Activated T-helper 1 cell treated with anti-CD3 and anti-CD28 coated beads, Interleukin-12 subunit alpha, Interleukin-12 subunit beta, Interleukin-2, Interleukin-4 antibody, amounts not matched to agents 30 ng/mL and 10 ng/mL and 1 ng/mL, durations not matched to agents 14 hours and 24 hours and 36 hours (primary cell): Measurements from ENCODE around the gene UPF1. TPM values are rescaled to one million over a fixed set of nuclear protein-coding genes. Genes with fewer than 3 reads are reported as not detected.
"Not testable (repeated sequence)": the region's sequence is repeated elsewhere in the genome, so short reads cannot be mapped to it uniquely, and the experiment has no call there.

Source experiments
- DNase-seq: peaks from one replicate; pipeline ENCODE4 v3.0.0; 2021; ENCODE audit warnings: low spot score
- H3K27ac Mint-ChIP-seq: one replicate; pipeline ENCODE4 v1.8.0; 2021; ENCODE audit warnings: mild to moderate bottlenecking, mixed read lengths
- H3K27me3 Mint-ChIP-seq: one replicate; pipeline ENCODE4 v1.8.0; 2022; ENCODE audit warnings: mild to moderate bottlenecking, moderate library complexity, mixed read lengths; ENCODE audit not compliant: insufficient read depth
- H3K36me3 Mint-ChIP-seq: one replicate; pipeline ENCODE4 v1.8.0; 2021; ENCODE audit warnings: low read depth, mixed read lengths
- H3K4me1 Mint-ChIP-seq: one replicate; pipeline ENCODE4 v1.8.0; 2021; ENCODE audit warnings: low read depth, mixed read lengths
- H3K4me3 Mint-ChIP-seq: one replicate; pipeline ENCODE4 v1.8.0; 2021; ENCODE audit warnings: mild to moderate bottlenecking, moderate library complexity, mixed read lengths
- H3K9me3 Mint-ChIP-seq: one replicate; pipeline ENCODE4 v1.8.0; 2021; ENCODE audit warnings: mixed read lengths
- intact Hi-C: fragments of 100-400 bp; cut with micrococcal nuclease; formaldehyde crosslinking; loops from one replicate; pipeline ENCODE4 v1.15.1; 2024
- total RNA-seq: library from RNA; stranded (reverse); gene quantifications from 2 replicates; pipeline ENCODE4 v1.2.3, GENCODE V29; 2022

The UPF1 gene
- total RNA-seq, 1 donor from 2014 or later = 102 TPM

- Mint-ChIP-seq H3K27ac (no peak overlapping the region), H3K9me3 (no peaks in the 10 kb centered on the region), H3K27me3 (no peaks in the 10 kb centered on the region), H3K4me3 (no peak overlapping the region), H3K4me1 (no peaks in the 10 kb centered on the region), H3K36me3 (peaks cover 21% of the 10 kb centered on the region)
- intact Hi-C loops = no loop called here
- DNase-seq = no peak
Measured at GRCh38 chr19:18908917-18909619, 77.3 kb downstream of the UPF1 start.

GRCh38 chr19:18910010-18910409 lies 78.3 kb downstream of the UPF1 start:
- Mint-ChIP-seq H3K4me3 (no peak overlapping the region), H3K9me3 (no peaks in the 10 kb centered on the region), H3K4me1 (no peaks in the 10 kb centered on the region), H3K27ac (no peak overlapping the region), H3K27me3 (no peaks in the 10 kb centered on the region), H3K36me3 (peaks cover 22% of the 10 kb centered on the region)
- DNase-seq = no peak
- intact Hi-C loops = no loop called here

- DNase-seq = no peak
- H3K27me3 Mint-ChIP-seq = no peaks in the 10 kb centered on the region
- no peak overlapping the region for H3K27ac Mint-ChIP-seq
- no peaks in the 10 kb centered on the region for H3K9me3 Mint-ChIP-seq
- no peaks in the 10 kb centered on the region for H3K4me1 Mint-ChIP-seq
- no peak overlapping the region for H3K4me3 Mint-ChIP-seq
- peaks cover 24% of the 10 kb centered on the region for H3K36me3 Mint-ChIP-seq
- intact Hi-C loops = no loop called here
Measured at GRCh38 chr19:18910801-18911436, 79.2 kb downstream of the UPF1 start.

- no peak for DNase-seq
- Mint-ChIP-seq H3K9me3 (no peaks in the 10 kb centered on the region), H3K4me3 (no peak overlapping the region), H3K36me3 (peaks cover 22% of the 10 kb centered on the region), H3K27me3 (no peaks in the 10 kb centered on the region), H3K4me1 (peaks cover 12% of the 10 kb centered on the region), H3K27ac (no peak overlapping the region)
- intact Hi-C loops = no loop called here
Measured at GRCh38 chr19:18912933-18913332, 81.2 kb downstream of the UPF1 start.

GRCh38 chr19:18913466-18913865 lies 81.7 kb downstream of the UPF1 start:
- Mint-ChIP-seq H3K4me1 (peaks cover 12% of the 10 kb centered on the region), H3K36me3 (peaks cover 22% of the 10 kb centered on the region), H3K27me3 (no peaks in the 10 kb centered on the region), H3K9me3 (no peaks in the 10 kb centered on the region), H3K27ac (no peak overlapping the region), H3K4me3 (no peak overlapping the region)
- intact Hi-C loops = no loop called here
- DNase-seq = no peak

- H3K27ac Mint-ChIP-seq = peak overlapping the region; percentile 44
- H3K4me1 Mint-ChIP-seq = peaks cover 20% of the 10 kb centered on the region
- no peak for DNase-seq
- H3K27me3 Mint-ChIP-seq = no peaks in the 10 kb centered on the region
- peaks cover 26% of the 10 kb centered on the region for H3K36me3 Mint-ChIP-seq
- H3K9me3 Mint-ChIP-seq = no peaks in the 10 kb centered on the region
- peak overlapping the region; percentile 45 for H3K4me3 Mint-ChIP-seq
- intact Hi-C loops = loop anchor here (5.0 kb wide), 2 partner anchors 633 to 983 kb away; partner anchors contain the start of genes CCDC124 and JUND
Measured at GRCh38 chr19:18915639-18916038, 83.9 kb downstream of the UPF1 start.

GRCh38 chr19:18917593-18917992 lies 85.8 kb downstream of the UPF1 start:
- not testable (repeated sequence) for DNase-seq, H3K27me3 Mint-ChIP-seq, H3K27ac Mint-ChIP-seq, H3K9me3 Mint-ChIP-seq
- Mint-ChIP-seq H3K36me3 (peaks cover 30% of the 10 kb centered on the region), H3K4me3 (peak overlapping the region; percentile 94), H3K4me1 (peaks cover 21% of the 10 kb centered on the region)
- intact Hi-C loops = loop anchor here (5.0 kb wide), 2 partner anchors 635 to 985 kb away; partner anchors contain the start of genes CCDC124 and JUND

Other genes starting within 250 kb of the UPF1 start
- 134 and 135 TPM in 2 replicates for gene REX1BD, start 243.2 kb upstream of the UPF1 start, total RNA-seq
- not detected in 2 replicates for gene CRLF1, start 225.2 kb upstream of the UPF1 start, total RNA-seq
- 0.10 and 0.17 TPM in 2 replicates for gene TMEM59L, start 219.1 kb upstream of the UPF1 start, total RNA-seq
- gene KLHL26, start 194.9 kb upstream of the UPF1 start, total RNA-seq = 12.7 and 16.0 TPM in 2 replicates
- gene CRTC1, start 148.3 kb upstream of the UPF1 start, total RNA-seq = 6.1 and 7.6 TPM in 2 replicates
- not detected in 2 replicates for gene COMP, start 40.7 kb upstream of the UPF1 start, total RNA-seq
- not detected in 2 replicates for gene CERS1, start 64.2 kb downstream of the UPF1 start, total RNA-seq
- gene COPE, start 87.4 kb downstream of the UPF1 start, total RNA-seq = 221 and 229 TPM in 2 replicates
- 101 and 114 TPM in 2 replicates for gene DDX49, start 87.8 kb downstream of the UPF1 start, total RNA-seq
- 0.29 and 0.75 TPM in 2 replicates for gene HOMER3, start 109.3 kb downstream of the UPF1 start, total RNA-seq
- gene SUGP2, start 201.6 kb downstream of the UPF1 start, total RNA-seq = 114 and 128 TPM in 2 replicates
- 54.9 and 56.5 TPM in 2 replicates for gene ARMC6, start 201.6 kb downstream of the UPF1 start, total RNA-seq
- gene SLC25A42, start 232.0 kb downstream of the UPF1 start, total RNA-seq = 7.8 and 10.8 TPM in 2 replicates